Activated T-helper 2 cell treated with anti-CD3 and anti-CD28 coated beads, Interferon-gamma antibody, Interleukin-2, Interleukin-4, amounts not matched to agents 10 μg/mL and 5 μg/mL and 100 μg/mL, durations not matched to agents 14 hours and 24 hours and 36 hours (primary cell): ENCODE measurements around the gene CNTRL. TPM values are rescaled to one million over a fixed set of nuclear protein-coding genes. Genes with fewer than 3 reads are reported as not detected.

Source experiments
- DNase-seq: peaks from one replicate; pipeline ENCODE4 v3.0.0; 2021; ENCODE audit warnings: low spot score
- H3K27ac Mint-ChIP-seq: one replicate; pipeline ENCODE4 v1.8.0; 2021; ENCODE audit warnings: mixed read lengths
- H3K27me3 Mint-ChIP-seq: one replicate; pipeline ENCODE4 v1.8.0; 2021; ENCODE audit warnings: low read depth, mixed read lengths
- H3K36me3 Mint-ChIP-seq: one replicate; pipeline ENCODE4 v1.8.0; 2021; ENCODE audit warnings: low read depth, mixed read lengths
- H3K4me1 Mint-ChIP-seq: one replicate; pipeline ENCODE4 v1.8.0; 2021; ENCODE audit warnings: low read depth, mixed read lengths
- H3K4me3 Mint-ChIP-seq: one replicate; pipeline ENCODE4 v1.8.0; 2021; ENCODE audit warnings: low read depth, mild to moderate bottlenecking, moderate library complexity, mixed read lengths
- H3K9me3 Mint-ChIP-seq: one replicate; pipeline ENCODE4 v1.8.0; 2021; ENCODE audit warnings: mixed read lengths
- intact Hi-C: fragments of 100-400 bp; cut with micrococcal nuclease; formaldehyde crosslinking; loops from one replicate; pipeline ENCODE4 v1.15.1; 2023
- total RNA-seq: library from RNA; stranded (reverse); gene quantifications from 2 replicates; pipeline ENCODE4 v1.2.3, GENCODE V29; 2022

The CNTRL gene
- total RNA-seq, 1 donor from 2014 or later = 68.4 TPM

DNA sequence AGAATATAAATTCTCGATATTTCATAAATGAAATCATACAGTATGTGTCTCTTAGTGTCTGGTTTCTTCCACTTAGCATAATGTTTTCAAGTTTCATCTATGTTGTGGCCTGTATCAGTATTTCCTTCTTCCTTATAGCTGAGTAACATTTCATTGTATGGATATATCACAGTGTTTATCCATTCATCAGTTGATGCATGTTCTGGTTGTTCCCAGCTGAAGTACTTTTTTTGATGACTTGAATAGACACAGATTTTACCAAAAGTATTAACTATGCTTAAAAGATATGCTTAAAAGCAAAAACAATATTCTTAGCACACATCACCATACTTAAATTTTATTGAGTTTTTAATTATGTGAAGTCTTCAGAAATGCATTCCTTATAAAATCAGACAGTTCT lies 114.3 kb downstream of the CNTRL start:
- H3K9me3 Mint-ChIP-seq = no peaks in the 10 kb centered on the region
- H3K4me1 Mint-ChIP-seq = peaks cover 58% of the 10 kb centered on the region
- H3K27ac Mint-ChIP-seq = no peak overlapping the region
- intact Hi-C loops = loop anchor here (10.0 kb wide), 1 partner anchor 54 kb away; no protein-coding TSS in a partner anchor
- no peak for DNase-seq
- peaks cover 48% of the 10 kb centered on the region for H3K36me3 Mint-ChIP-seq
- H3K27me3 Mint-ChIP-seq = no peaks in the 10 kb centered on the region
- no peak overlapping the region for H3K4me3 Mint-ChIP-seq

DNA sequence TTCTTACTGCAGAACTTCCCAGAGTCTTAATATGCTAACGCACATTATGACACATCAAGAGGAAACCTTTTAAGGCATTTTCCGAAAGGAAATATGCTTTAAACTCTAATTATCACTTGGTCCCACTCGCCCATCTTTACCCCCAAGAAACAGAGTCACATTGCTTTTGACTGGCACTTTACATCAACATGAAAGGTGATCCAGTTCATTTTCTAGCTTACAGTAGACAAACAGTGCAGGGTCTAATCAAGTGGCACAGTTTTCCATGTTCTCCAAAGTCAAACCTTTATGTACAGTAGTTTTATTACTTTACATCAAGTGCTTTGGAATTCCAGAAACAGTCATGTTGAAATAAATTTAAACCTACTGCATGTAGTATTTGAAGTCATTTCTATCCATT lies 114.9 kb downstream of the CNTRL start:
- Mint-ChIP-seq H3K27ac (no peak overlapping the region), H3K4me1 (peaks cover 58% of the 10 kb centered on the region)

DNA sequence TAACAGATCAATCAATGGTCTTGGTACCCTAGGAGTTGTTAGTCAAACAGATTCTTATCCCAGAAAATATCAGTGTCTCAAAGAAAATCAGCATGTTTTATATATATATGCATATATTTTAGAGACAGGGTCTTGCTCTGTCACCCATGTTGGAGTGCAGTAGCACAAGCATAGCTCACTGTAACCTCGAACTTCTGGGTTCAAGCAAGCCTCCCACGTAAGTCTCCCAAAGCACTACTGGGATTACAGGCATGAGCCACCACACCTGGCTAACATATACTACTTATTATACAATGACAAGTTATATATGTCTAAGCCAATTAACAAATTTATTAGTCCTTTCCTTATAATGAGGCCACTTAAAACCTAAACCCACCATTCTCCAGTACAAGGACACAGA lies 116.5 kb downstream of the CNTRL start:
- DNase-seq = no peak
- H3K36me3 Mint-ChIP-seq = peaks cover 27% of the 10 kb centered on the region
- no peak overlapping the region for H3K4me3 Mint-ChIP-seq
- H3K27me3 Mint-ChIP-seq = no peaks in the 10 kb centered on the region
- no peak overlapping the region for H3K27ac Mint-ChIP-seq
- H3K9me3 Mint-ChIP-seq = no peaks in the 10 kb centered on the region
- peaks cover 59% of the 10 kb centered on the region for H3K4me1 Mint-ChIP-seq
- intact Hi-C loops = no loop called here

More for the DNA sequence above, 114.9 kb downstream of the CNTRL start:
- H3K9me3 Mint-ChIP-seq = no peaks in the 10 kb centered on the region
- peaks cover 42% of the 10 kb centered on the region for H3K36me3 Mint-ChIP-seq
- intact Hi-C loops = loop anchor here (10.0 kb wide), 1 partner anchor 55 kb away; no protein-coding TSS in a partner anchor
- no peaks in the 10 kb centered on the region for H3K27me3 Mint-ChIP-seq
- no peak for DNase-seq
- no peak overlapping the region for H3K4me3 Mint-ChIP-seq

DNA sequence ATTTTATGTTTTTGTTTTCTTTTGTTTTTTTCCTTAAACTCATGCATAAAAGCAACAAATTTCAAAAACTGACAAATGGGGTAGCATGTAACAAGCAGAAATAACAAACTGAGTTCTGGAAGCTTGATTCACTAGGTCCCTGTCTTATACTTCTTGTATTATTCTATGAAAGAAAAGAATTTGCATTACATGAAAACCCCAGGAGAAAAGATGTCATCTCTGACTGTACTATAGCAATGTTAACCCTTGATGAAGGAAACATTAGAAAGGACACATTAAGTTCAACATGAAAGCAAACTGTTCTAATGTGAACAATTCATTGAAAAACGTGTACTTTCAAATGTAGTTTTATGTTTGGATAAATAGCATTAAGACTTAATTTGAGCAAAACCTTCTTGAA lies 117.8 kb downstream of the CNTRL start:
- Mint-ChIP-seq H3K9me3 (no peaks in the 10 kb centered on the region), H3K4me3 (no peak overlapping the region), H3K36me3 (peaks cover 28% of the 10 kb centered on the region), H3K27ac (no peak overlapping the region), H3K4me1 (peaks cover 60% of the 10 kb centered on the region), H3K27me3 (no peaks in the 10 kb centered on the region)
- intact Hi-C loops = no loop called here
- DNase-seq = no peak

DNA sequence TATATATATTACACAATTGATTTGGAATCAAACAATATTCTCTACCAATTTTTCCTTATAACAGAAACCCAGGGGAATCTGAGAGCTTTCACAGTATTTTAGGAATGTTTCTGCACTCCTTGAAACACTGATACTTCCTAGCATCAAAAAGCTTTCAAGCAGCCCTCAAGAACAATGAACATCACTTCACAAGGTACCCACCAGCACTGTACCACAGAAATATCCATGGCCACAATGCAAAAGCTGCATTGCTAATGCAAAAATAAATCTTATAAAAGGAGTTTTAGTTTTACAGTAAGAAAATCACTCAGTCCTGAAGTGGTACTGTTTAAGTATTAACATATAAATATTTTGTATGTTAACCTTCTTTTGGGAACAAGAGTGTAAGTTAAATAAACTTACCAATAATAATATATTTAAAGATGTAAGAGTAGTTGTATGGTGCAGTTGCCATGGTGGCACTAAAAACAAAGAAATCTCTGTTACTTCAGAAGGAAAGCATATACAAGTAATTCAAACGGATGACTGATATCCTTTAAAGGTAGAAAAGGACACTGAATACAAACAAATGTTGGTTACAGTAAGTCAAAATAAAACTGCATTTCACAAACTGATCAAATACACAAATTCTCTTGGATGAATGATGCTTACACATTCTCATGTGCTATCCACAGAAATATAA lies 118.3 kb downstream of the CNTRL start:
- Mint-ChIP-seq H3K27me3 (no peaks in the 10 kb centered on the region), H3K36me3 (peaks cover 28% of the 10 kb centered on the region), H3K9me3 (no peaks in the 10 kb centered on the region), H3K27ac (no peak overlapping the region), H3K4me1 (peaks cover 59% of the 10 kb centered on the region), H3K4me3 (no peak overlapping the region)
- DNase-seq = no peak
- intact Hi-C loops = no loop called here

DNA sequence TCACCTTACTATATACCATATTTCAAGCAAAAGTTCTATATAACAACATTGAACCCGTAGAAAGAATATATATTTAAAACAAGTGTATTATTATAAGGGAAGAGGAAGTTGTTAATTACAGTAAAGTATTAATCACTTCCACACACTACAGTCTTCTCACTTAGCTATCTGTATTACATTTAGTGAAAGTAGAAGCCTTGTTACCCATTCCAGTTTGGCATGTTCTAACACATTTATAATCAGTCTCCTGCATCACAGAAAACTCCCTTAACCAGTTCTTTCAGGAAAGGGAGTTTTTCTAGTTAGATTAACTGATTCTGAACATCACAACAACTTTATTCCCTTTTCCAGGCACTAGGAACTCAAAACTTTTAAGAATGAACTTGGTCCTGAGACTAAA lies 120.0 kb downstream of the CNTRL start:
- intact Hi-C loops = loop anchor here (5.0 kb wide), 1 partner anchor 37 kb away; no protein-coding TSS in a partner anchor
- Mint-ChIP-seq H3K36me3 (peaks cover 35% of the 10 kb centered on the region), H3K27ac (no peak overlapping the region), H3K4me1 (peaks cover 64% of the 10 kb centered on the region), H3K4me3 (no peak overlapping the region), H3K27me3 (no peaks in the 10 kb centered on the region), H3K9me3 (no peaks in the 10 kb centered on the region)
- no peak for DNase-seq

DNA sequence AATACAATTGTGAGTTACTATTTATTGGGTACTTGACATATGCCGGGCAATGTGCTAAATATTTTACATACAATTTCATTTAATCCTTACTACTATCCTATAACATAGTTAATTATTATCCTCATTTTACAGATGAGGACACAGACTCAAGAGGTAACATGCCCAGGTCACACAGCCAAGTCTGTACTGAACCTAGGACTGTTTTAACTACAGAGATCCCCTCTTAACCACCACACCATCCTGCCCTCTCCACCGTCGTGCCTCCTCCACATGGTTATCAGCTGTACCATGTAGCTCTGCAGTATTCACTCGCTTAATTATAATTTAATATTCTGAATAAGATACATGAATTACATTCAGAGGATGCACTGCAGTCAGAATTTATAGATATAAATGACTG lies 121.6 kb downstream of the CNTRL start:
- Mint-ChIP-seq H3K4me3 (no peak overlapping the region), H3K9me3 (no peaks in the 10 kb centered on the region), H3K27ac (no peak overlapping the region), H3K36me3 (peaks cover 38% of the 10 kb centered on the region), H3K27me3 (no peaks in the 10 kb centered on the region), H3K4me1 (peaks cover 63% of the 10 kb centered on the region)
- DNase-seq = no peak
- intact Hi-C loops = loop anchor here (5.0 kb wide), 1 partner anchor 39 kb away; no protein-coding TSS in a partner anchor

DNA sequence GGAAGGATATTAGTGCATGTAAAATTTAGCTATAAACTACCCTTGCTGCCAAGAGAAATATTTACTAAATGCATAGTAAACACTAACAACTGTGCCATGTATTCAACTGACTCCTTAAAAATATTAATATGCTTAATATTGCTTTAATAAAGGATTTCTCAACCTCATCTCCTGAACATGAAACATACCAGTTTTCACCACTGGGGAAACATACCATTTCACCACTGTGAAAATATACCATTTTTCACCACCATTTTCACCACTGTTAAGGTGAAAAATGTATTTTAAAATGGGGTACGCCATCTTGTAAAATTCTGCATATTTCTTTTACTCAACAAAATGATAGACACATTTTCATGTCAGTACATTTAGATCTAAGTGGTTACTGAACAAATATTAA lies 122.4 kb downstream of the CNTRL start:
- H3K4me3 Mint-ChIP-seq = no peak overlapping the region
- H3K27ac Mint-ChIP-seq = no peak overlapping the region
- intact Hi-C loops = loop anchor here (5.0 kb wide), 1 partner anchor 40 kb away; no protein-coding TSS in a partner anchor
- no peaks in the 10 kb centered on the region for H3K9me3 Mint-ChIP-seq
- H3K27me3 Mint-ChIP-seq = no peaks in the 10 kb centered on the region
- peaks cover 36% of the 10 kb centered on the region for H3K36me3 Mint-ChIP-seq
- H3K4me1 Mint-ChIP-seq = peaks cover 61% of the 10 kb centered on the region
- DNase-seq = no peak

DNA sequence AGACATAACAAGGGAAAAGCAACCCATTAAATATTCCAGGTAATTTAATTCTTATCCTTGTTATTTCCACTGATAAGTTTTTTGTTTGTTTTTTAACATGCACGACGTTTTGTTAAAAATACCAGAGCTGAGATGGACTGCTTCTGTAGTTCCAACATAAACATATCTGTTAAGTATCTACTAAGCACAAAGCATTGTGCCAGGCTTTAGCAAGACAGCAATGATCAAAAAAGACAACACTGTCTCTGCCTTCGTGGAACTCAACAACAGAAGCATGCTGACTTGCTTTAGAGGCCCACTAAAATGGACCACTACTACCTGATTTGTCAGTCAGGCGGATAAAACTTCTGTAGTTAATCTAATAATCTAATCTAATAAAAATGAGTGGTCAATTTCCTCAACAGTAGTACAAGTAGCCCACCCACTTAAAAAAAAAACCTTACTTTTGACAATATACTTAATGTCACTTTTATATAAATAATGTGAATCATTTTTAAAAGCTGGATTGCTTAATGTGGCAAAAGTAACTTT lies 123.8 kb downstream of the CNTRL start:
- peaks cover 36% of the 10 kb centered on the region for H3K36me3 Mint-ChIP-seq
- H3K4me1 Mint-ChIP-seq = peaks cover 61% of the 10 kb centered on the region
- no peaks in the 10 kb centered on the region for H3K9me3 Mint-ChIP-seq
- peak overlapping the region; percentile 70 for H3K4me3 Mint-ChIP-seq
- no peaks in the 10 kb centered on the region for H3K27me3 Mint-ChIP-seq
- intact Hi-C loops = loop anchor here (5.0 kb wide), 1 partner anchor 41 kb away; no protein-coding TSS in a partner anchor
- H3K27ac Mint-ChIP-seq = no peak overlapping the region
- DNase-seq = no peak

DNA sequence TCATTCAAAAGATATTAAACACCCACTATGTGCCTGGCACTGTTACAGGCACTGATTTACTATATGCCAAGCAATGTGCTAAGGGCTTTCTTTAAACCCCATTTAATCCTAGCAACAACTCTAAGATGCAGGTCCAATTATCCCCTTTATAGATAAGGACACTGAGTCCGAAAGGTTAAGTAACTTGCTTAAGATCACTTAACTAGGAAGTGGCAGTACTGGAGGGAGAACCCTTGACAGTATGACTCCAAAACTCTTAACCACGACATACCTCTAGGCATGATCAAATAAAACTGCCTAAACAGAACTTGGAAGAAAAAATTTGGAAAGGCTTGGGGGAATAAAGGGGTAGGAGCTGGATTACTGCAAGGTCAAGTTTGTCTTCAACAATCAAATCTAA lies 125.2 kb downstream of the CNTRL start:
- Mint-ChIP-seq H3K36me3 (peaks cover 36% of the 10 kb centered on the region), H3K9me3 (no peaks in the 10 kb centered on the region), H3K4me1 (peaks cover 59% of the 10 kb centered on the region), H3K27me3 (no peaks in the 10 kb centered on the region), H3K27ac (peak overlapping the region; percentile 67), H3K4me3 (peak overlapping the region; percentile 96)
- intact Hi-C loops = loop anchor here (2.0 to 10.0 kb wide), 5 partner anchors 13 to 355 kb away; partner anchors contain the start of gene PSMD5
- no peak for DNase-seq

DNA sequence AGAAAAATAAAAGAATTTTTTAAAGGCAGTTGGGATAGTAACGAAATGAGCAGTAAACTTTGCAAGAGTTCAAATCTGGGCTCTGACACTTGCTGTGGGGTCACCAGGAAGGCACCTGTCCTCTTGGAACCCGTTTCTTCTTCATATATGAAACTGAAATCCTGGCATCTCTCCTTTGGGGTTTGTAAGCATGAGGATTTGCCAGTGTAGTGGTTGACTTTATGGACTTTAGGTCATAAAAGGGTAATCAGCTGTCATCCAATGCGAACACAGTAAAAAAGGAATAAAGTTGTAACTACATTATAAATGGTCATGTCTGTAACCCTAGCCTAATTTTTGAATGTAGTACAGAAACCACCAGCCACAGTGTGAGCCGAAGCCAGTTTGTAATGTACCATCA lies 125.6 kb downstream of the CNTRL start:
- intact Hi-C loops = loop anchor here (2.0 to 10.0 kb wide), 4 partner anchors 14 to 356 kb away; partner anchors contain the start of gene PSMD5
- peak overlapping the region; percentile 96 for H3K4me3 Mint-ChIP-seq
- H3K27me3 Mint-ChIP-seq = no peaks in the 10 kb centered on the region
- peaks cover 55% of the 10 kb centered on the region for H3K4me1 Mint-ChIP-seq
- DNase-seq = no peak
- H3K9me3 Mint-ChIP-seq = no peaks in the 10 kb centered on the region
- H3K27ac Mint-ChIP-seq = peak overlapping the region; percentile 80
- H3K36me3 Mint-ChIP-seq = peaks cover 36% of the 10 kb centered on the region

DNA sequence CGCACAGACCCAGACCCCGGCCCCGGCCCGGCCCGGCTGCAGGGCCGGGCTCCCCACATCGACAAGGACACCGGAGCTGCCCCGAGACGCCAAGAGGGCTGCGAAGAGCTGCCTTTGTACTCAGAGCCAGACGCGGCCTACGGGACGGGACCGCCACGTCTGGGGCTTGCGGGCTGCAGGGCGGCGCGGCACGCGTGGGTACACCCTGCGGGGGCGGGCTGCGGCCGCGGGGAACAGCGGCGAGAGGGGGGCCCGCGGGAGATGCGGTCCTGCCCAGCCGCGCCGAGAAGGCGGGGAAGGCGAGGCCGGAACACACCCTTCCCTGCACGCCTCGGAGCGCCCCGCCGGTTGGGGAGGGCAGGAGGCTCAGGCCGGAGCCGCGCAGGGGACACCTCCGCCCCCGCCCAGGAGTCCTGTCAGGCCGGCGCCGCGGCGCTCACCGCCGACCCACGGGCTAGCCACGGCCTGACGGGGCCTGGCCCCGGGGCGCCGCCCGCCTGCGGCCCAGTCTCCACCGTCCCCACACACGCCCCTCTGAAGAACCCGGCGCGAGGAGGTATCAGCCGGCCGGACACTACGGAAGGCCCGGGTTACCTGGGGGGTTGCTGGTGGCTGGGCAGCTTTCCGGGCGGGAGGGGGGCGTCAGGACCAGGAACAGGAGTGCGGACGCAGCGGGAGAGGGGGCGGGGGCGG lies 126.4 kb downstream of the CNTRL start:
- intact Hi-C loops = loop anchor here (1.0 to 10.0 kb wide), 5 partner anchors 14 to 356 kb away; partner anchors contain the start of gene PSMD5
- peaks cover 46% of the 10 kb centered on the region for H3K4me1 Mint-ChIP-seq
- peak overlapping the region; percentile 96 for H3K4me3 Mint-ChIP-seq

More for the DNA sequence above, 126.4 kb downstream of the CNTRL start:
- no peaks in the 10 kb centered on the region for H3K9me3 Mint-ChIP-seq
- peaks cover 36% of the 10 kb centered on the region for H3K36me3 Mint-ChIP-seq
- DNase-seq = peak; percentile 52
- H3K27ac Mint-ChIP-seq = peak overlapping the region; percentile 87
- no peaks in the 10 kb centered on the region for H3K27me3 Mint-ChIP-seq
